ENCODE data around the gene ARHGAP27. TPM values are rescaled to one million over a fixed set of nuclear protein-coding genes. Genes with fewer than 3 reads are reported as not detected.

The ARHGAP27 gene
- total RNA-seq, 4 donors from 2014 or later: 10.1 to 30.3 (median 18.9) TPM

DNA sequence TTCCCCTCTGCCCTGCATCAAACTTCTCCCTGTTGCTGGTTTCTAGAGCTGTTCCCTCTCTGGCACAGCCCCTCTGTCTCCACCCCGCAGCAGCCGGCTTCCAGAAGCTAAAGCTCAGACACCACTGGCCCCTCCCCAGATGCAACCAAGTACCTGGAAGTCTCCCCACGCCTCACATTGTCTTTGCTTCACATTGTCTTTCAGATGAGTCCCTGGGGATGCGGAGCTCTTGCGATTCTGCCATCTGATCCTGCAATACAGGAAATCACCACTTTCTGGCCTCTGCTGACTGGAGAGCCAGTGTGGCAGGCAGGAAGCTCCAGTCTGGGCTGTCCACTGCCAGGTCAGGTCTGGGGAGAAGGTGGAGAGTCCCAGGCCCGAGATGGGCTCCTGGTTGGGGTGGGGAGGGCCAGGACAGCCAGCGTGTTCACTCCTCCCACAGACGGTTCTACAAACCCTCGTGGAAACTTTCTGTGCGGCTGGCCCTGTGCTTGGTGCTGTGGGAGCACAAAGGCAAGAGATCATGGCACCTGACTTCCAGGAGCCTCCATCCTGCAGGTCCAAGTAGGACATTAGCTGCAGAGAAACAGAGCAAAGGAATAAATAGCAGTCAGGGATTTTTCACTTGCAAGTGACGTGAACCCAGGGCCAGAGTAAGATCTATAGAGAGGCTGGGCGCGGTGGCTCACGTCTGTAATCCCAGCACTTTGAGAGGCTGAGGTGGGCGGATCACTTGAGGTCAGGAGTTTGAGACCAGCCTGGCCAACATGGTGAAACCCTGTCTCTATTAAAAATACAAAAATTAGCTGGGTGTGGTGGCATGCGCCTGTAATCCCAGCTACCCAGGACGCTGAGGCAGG is 67.9 kb downstream of the ARHGAP27 start:
- TF ChIP-seq, protein P1, sequence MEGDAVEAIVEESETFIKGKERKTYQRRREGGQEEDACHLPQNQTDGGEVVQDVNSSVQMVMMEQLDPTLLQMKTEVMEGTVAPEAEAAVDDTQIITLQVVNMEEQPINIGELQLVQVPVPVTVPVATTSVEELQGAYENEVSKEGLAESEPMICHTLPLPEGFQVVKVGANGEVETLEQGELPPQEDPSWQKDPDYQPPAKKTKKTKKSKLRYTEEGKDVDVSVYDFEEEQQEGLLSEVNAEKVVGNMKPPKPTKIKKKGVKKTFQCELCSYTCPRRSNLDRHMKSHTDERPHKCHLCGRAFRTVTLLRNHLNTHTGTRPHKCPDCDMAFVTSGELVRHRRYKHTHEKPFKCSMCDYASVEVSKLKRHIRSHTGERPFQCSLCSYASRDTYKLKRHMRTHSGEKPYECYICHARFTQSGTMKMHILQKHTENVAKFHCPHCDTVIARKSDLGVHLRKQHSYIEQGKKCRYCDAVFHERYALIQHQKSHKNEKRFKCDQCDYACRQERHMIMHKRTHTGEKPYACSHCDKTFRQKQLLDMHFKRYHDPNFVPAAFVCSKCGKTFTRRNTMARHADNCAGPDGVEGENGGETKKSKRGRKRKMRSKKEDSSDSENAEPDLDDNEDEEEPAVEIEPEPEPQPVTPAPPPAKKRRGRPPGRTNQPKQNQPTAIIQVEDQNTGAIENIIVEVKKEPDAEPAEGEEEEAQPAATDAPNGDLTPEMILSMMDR (IDR thresholded peaks at IDR 0.05; ENCODE audit: low read depth): no peak

DNA sequence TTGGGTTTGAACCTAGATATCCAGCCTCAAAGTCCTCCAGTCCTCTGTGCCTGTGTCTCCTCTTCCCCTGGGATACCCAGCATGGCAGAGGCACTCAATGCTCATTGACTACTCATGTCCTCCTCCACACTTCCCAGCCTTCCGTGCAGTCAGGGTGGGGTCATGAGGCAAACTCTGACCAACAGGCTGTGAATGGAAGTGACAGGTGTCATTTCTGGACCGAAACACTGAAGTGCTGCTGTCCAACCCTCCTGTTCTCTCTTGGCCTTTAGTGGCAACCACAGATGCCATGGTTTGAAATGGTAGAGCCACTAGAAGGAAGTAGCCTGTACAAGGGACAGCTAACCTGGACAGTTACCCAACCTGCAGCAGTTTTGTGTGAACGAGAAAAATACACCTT is 69.2 kb downstream of the ARHGAP27 start:
- TF ChIP-seq, protein P1 (IDR thresholded peaks at IDR 0.05; ENCODE audit: low read depth): no peak

DNA sequence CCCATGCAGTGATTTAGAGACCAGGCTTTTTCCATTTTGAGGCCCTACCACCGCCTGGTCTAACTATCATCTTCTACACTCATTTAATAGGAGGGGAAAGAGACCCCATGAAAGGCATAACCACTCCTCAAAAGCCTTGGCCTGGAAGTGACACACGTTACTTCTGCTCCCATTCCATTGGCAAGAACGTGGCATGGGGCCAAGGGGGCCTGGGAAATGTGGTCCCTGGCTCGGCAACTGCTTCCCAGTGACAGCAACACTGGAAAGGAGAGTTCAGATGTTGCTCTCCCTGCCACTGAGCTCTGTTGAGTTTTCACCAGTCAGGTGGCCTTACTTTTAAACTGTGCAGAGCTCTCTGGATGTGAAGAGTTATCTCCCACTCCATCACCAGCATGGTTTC is 70.7 kb downstream of the ARHGAP27 start:
- TF ChIP-seq, protein P1 (IDR thresholded peaks at IDR 0.05; ENCODE audit: low read depth): no peak

DNA sequence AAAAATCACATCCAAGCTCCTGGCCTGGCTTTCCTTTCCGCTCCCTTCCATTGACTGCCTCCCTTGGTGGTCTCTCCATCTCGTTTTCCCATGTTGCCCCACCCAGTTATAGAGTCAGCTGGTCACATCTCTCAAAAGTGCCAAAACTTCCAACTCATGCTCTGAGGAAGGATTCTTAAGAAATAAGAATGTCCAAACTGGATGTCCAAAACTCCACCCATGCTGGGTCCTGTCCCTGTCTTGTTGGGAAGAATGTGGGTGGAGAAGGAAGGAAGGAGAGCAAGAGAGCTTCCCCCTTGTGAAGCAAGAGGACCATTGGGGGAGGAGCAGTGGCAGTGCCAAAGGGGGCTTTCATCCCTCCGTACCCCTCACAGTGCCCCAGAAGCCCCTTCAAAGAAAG is 71.2 kb downstream of the ARHGAP27 start:
- TF ChIP-seq, protein P1 (IDR thresholded peaks at IDR 0.05; ENCODE audit: low read depth): no peak

DNA sequence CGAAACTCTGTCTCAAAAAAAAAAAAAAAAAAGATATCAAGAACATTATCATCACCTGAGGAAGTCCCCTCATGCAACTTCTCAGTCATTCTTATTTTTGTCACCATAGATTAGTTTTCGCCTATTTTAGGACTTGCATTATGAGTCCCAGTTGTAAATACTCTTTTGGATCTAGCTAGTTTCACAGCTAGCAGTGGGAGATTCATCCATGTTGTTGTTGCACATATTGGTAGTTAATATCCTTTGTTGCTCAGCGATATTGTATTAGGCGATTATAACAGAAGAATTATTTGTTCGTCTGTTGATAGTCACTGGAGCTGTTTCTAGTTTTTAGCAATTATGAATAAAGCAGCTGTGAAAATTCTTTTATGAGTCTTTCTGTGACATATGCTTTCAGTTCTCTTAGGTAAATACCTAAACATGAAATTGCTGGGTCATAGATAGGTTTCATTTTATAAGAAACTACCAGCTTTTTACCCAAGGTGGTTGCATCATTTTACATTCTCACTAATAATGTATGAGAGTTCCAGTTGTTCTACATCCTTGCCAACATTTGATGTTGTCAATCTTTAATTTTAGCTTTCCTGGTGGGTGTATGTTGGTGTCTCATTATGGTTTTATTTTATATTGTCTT is 75.2 kb downstream of the ARHGAP27 start:
- TF ChIP-seq, protein P1 (IDR thresholded peaks at IDR 0.05; ENCODE audit: low read depth): no peak

DNA sequence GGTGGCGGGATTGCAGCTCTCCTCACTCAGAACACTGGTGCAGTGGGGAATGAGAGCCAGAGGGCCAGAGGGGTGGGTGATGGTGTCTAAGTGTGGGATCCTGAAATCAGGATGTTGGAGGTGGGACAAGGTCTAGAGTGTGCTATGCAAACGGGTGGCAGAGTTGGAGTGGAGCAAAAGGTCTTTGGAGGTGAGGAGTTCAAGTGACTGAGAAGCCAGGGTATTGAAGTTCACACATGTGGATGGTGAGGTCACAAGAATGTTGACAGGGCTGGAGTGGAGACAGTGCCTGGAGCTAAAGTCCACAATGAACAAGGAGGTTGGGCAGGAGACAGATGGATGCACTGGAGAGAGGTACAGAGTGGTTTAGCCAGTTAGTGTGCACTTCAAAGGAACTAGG is 77.6 kb downstream of the ARHGAP27 start:
- TF ChIP-seq, protein P1 (IDR thresholded peaks at IDR 0.05; ENCODE audit: low read depth): no peak

DNA sequence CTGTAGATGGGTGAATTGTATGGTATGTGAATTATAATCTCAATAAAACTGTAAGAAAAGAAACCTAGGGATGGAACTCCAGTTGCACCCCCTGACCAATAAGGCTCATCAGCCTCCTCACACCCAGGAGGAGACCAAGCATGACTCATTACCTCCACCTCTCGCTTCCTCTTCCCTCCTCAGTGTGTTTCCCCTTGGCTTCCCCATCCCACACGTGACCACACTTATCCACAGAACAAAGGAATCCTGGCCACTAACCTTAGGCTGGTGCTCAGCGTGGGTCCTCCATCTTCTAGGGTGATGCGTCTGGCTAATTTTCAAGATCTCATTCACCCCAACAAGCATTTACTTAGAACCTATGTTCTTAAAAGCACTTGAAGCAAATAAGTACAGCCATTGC is 79.6 kb downstream of the ARHGAP27 start:
- TF ChIP-seq, protein P1 (IDR thresholded peaks at IDR 0.05; ENCODE audit: low read depth): no peak
